Measurements from ENCODE around the gene TBL1XR1. TPM values are rescaled to one million over a fixed set of nuclear protein-coding genes. Genes with fewer than 3 reads are reported as not detected.

Gene TBL1XR1
- total and polyA plus RNA-seq, 2 donors (not counting 3 experiments of a cell fraction or from before 2014, with no cell fraction given) = 26.9 to 146 TPM

GRCh38 chr3:177071496-177072156 lies 125.7 kb downstream of the TBL1XR1 start:
- no peaks in the 10 kb centered on the region for H3K36me3 ChIP-seq (ENCODE audit: control insufficient read depth in 2 of 2, extremely low read depth in 1 of 2, insufficient read depth in 2 of 2, low read length in 2 of 2)
- FAIRE-seq (no peak), DNase-seq (ENCODE audit: low read depth, low spot score) (no peak)
- H3K9me3 ChIP-seq (replicated peaks; ENCODE audit: control insufficient read depth, insufficient read depth, low read length) = no peaks in the 10 kb centered on the region
- no peak overlapping the region for H3K9ac ChIP-seq (replicated peaks; ENCODE audit: extremely low read depth, insufficient read depth, low read length)
- ChIA-PET POLR2A (no interaction called here), CTCF (interaction anchor here (0.8 kb wide), 1 partner anchor 8 kb away, joined by 3 read pairs; no protein-coding TSS in a partner anchor)
- no peaks in the 10 kb centered on the region for H3K9me1 ChIP-seq (replicated peaks; ENCODE audit: control insufficient read depth, extremely low read depth, insufficient read depth, low read length)
- dilution Hi-C loops (cut with MboI; ENCODE audit: extremely low pct_ligation_motif_present, low sequenced_read_pairs) = no loop called here
- H3K79me2 ChIP-seq (ENCODE audit: control insufficient read depth, insufficient read depth, low read length) = peaks cover 90% of the 10 kb centered on the region
- no peak overlapping the region for H3K27ac ChIP-seq (ENCODE audit: insufficient read depth, low read depth, low read length)
- peaks cover 5% of the 10 kb centered on the region for H3K4me1 ChIP-seq (ENCODE audit: control insufficient read depth, extremely low read depth, insufficient read depth, low read length)
- no peak for TF ChIP-seq FOS (IDR thresholded peaks at IDR 0.05; ENCODE audit: borderline replicate concordance, insufficient read depth, low read length)
- no peak overlapping the region for H2AFZ ChIP-seq (ENCODE audit: low read depth, low read length)
- H3K4me2 ChIP-seq (ENCODE audit: insufficient read depth, low read length) = no peak overlapping the region
- no peaks in the 10 kb centered on the region for H3K27me3 ChIP-seq (ENCODE audit: control insufficient read depth in 2 of 2, insufficient read depth in 2 of 2, low read length in 2 of 2)
- intact Hi-C loops (cut with micrococcal nuclease) = no loop called here
- H3K4me3 ChIP-seq (replicated peaks in 1 of 3; ENCODE audit: insufficient read depth in 1 of 3, low read depth in 1 of 3, low read length in 3 of 3) = no peak overlapping the region
- peaks cover 14% of the 10 kb centered on the region for H4K20me1 ChIP-seq (replicated peaks; ENCODE audit: control insufficient read depth, extremely low read depth, insufficient read depth, low read length)
- no TSS peak for BruUV-seq (replicated peaks)

- no TSS peak for BruUV-seq (replicated peaks)
- Histone ChIP-seq H3K4me1 (ENCODE audit: control insufficient read depth, extremely low read depth, insufficient read depth, low read length) (peaks cover 5% of the 10 kb centered on the region), H3K9me3 (replicated peaks; ENCODE audit: control insufficient read depth, insufficient read depth, low read length) (no peaks in the 10 kb centered on the region), H3K9me1 (replicated peaks; ENCODE audit: control insufficient read depth, extremely low read depth, insufficient read depth, low read length) (no peaks in the 10 kb centered on the region), H3K4me2 (ENCODE audit: insufficient read depth, low read length) (no peak overlapping the region), H2AFZ (ENCODE audit: low read depth, low read length) (no peak overlapping the region), H3K27me3 (ENCODE audit: control insufficient read depth in 2 of 2, insufficient read depth in 2 of 2, low read length in 2 of 2) (no peaks in the 10 kb centered on the region), H3K79me2 (ENCODE audit: control insufficient read depth, insufficient read depth, low read length) (peaks cover 81% of the 10 kb centered on the region), H3K36me3 (ENCODE audit: control insufficient read depth in 2 of 2, extremely low read depth in 1 of 2, insufficient read depth in 2 of 2, low read length in 2 of 2) (no peaks in the 10 kb centered on the region), H3K9ac (replicated peaks; ENCODE audit: extremely low read depth, insufficient read depth, low read length) (no peak overlapping the region), H3K27ac (ENCODE audit: insufficient read depth, low read depth, low read length) (no peak overlapping the region), H3K4me3 (replicated peaks in 1 of 3; ENCODE audit: insufficient read depth in 1 of 3, low read depth in 1 of 3, low read length in 3 of 3) (no peak overlapping the region), H4K20me1 (replicated peaks; ENCODE audit: control insufficient read depth, extremely low read depth, insufficient read depth, low read length) (peaks cover 14% of the 10 kb centered on the region)
- FAIRE-seq (peak; percentile 33), DNase-seq (ENCODE audit: low read depth, low spot score) (peak; percentile 47)
- ChIA-PET CTCF (no interaction called here), POLR2A (interaction anchor here (0.7 kb wide), 1 partner anchor 166 kb away, joined by 8 read pairs; no protein-coding TSS in a partner anchor)
- intact Hi-C loops (cut with micrococcal nuclease) = no loop called here
- dilution Hi-C loops (cut with MboI; ENCODE audit: extremely low pct_ligation_motif_present, low sequenced_read_pairs) = no loop called here
- TF ChIP-seq JUN (IDR thresholded peaks at IDR 0.05; ENCODE audit: borderline replicate concordance, insufficient read depth, insufficient read length, low read depth) (no peak), EZH2 (IDR thresholded peaks at IDR 0.05; ENCODE audit: borderline replicate concordance, low read depth, low read length, severe bottlenecking) (no peak), MYC (IDR thresholded peaks at IDR 0.05; ENCODE audit: low read depth, low read length) (no peak), CTCF (IDR thresholded peaks at IDR 0.05; ENCODE audit: extremely low read depth in 1 of 2, insufficient read depth in 1 of 2, low read depth in 1 of 2, low read length in 2 of 2) (no peak), GATA2 (IDR thresholded peaks at IDR 0.05; ENCODE audit: insufficient read depth, insufficient read length, low read depth, low read length) (no peak), FOS (IDR thresholded peaks at IDR 0.05; ENCODE audit: borderline replicate concordance, insufficient read depth, low read length) (no peak), POLR2AphosphoS5 (IDR thresholded peaks at IDR 0.05; ENCODE audit: insufficient read depth, low read depth, low read length) (no peak), POLR2A (IDR thresholded peaks at IDR 0.05; ENCODE audit: low read depth, low read length) (no peak), MAX (IDR thresholded peaks at IDR 0.05; ENCODE audit: insufficient read depth, insufficient read length) (no peak)
Measured at GRCh38 chr3:177069514-177070329, 127.6 kb downstream of the TBL1XR1 start.

All from endothelial cell of umbilical vein (primary cell).